ENCODE measurements around the gene ARL15.

DNA sequence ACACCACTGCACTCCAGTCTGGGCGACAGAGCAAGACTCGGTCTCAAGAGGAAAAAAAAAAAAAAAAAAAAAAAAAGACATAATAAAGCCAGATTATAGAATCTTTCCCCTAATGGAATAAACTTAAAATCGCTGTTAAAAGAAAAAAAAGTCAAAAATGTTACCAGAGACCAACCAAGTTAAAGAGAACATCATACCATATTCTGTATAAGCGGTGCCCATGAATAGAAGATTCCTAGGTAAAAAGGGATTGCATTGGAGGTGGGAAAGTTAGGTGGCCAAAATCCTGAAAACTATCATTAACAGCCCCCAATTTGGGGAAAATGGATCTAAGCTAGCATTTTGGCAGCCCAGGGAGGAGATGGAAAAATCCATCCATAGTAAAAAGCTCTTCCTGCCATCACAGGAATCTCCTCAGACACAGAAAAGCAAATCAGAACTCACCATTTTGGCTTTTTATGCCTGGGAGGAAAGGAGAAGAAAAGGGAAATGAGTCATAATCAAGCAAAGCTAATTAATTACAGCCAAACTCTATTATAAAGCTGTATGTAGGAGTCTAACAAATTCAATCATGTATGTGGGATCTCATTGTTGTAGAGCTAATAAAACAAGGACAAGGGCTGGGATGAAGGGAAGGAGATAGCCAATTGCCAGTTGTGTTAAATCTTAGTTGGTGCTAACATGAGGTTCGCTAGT is 363.8 kb downstream of the ARL15 start:
- TF ChIP-seq POLR2A (IDR thresholded peaks at IDR 0.05), result no peak
- TF ChIP-seq, protein P1, sequence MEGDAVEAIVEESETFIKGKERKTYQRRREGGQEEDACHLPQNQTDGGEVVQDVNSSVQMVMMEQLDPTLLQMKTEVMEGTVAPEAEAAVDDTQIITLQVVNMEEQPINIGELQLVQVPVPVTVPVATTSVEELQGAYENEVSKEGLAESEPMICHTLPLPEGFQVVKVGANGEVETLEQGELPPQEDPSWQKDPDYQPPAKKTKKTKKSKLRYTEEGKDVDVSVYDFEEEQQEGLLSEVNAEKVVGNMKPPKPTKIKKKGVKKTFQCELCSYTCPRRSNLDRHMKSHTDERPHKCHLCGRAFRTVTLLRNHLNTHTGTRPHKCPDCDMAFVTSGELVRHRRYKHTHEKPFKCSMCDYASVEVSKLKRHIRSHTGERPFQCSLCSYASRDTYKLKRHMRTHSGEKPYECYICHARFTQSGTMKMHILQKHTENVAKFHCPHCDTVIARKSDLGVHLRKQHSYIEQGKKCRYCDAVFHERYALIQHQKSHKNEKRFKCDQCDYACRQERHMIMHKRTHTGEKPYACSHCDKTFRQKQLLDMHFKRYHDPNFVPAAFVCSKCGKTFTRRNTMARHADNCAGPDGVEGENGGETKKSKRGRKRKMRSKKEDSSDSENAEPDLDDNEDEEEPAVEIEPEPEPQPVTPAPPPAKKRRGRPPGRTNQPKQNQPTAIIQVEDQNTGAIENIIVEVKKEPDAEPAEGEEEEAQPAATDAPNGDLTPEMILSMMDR (IDR thresholded peaks at IDR 0.05), result no peak
